K562 (cell line): ENCODE results near the gene BPHL. TPM values are rescaled to one million over a fixed set of nuclear protein-coding genes. Genes with fewer than 3 reads are reported as not detected.

Experiments used
- ATAC-seq: fragments of 200-7000 bp; cut with Tn5 transposase; 3 replicates; pipeline ENCODE4 v1.9.1; 2020; ENCODE audit warnings: moderate library complexity
- BruUV-seq: library from RNA; stranded (reverse); fragments of 400-500 nt; replicated peaks from 2 replicates; lab custom pipeline; 2021; lab: Mats Ljungman, UMichigan
- CTCF ChIA-PET: fragments of 300-600 bp; formaldehyde crosslinking; extraction: SDS; loops from one replicate; lab custom pipeline; 2021; ENCODE audit warnings: low intra/inter-chr PET ratio; lab: Yijun Ruan, JAX
- POLR2A ChIA-PET: fragments of 300-600, 350-650 bp; sonication (Branson Sonifier 250); formaldehyde crosslinking; extraction: SDS; loops from one replicate; lab custom pipeline; 2021; ENCODE audit warnings: antibody characterized with exemption, inconsistent platforms; lab: Yijun Ruan, JAX
- DNase-seq, 4 experiments: peaks; one replicate each; pipeline versions ENCODE4 v3.0.0 to v3.0.0-alpha.2; 2011 to 2018; ENCODE audit warnings: low spot score in 3 of 4, mixed read lengths in 3 of 4; ENCODE audit errors: extremely low read depth in 1 of 4
- FAIRE-seq: peaks from 2 replicates; lab custom pipeline; 2011; peaks lifted over from hg19 to GRCh38; lab: Jason Lieb, UNC
- H2AFZ ChIP-seq: 2 replicates; pipeline ENCODE4 v1.6.0; 2011; ENCODE audit warnings: low read depth, low read length, control low read depth, inconsistent platforms
- H3K27ac ChIP-seq: fragments of 200-600 bp; 3 replicates; pipeline ENCODE4 v1.8.0; 2011; ENCODE audit warnings: low read depth, mild to moderate bottlenecking, control low read depth, inconsistent platforms, low read length, moderate library complexity, mixed read lengths; ENCODE audit errors: extremely low read depth
- H3K27me3 ChIP-seq, 2 experiments: fragments of 300-600 bp in 1 of 2; 2 replicates in 1 of 2; 3 replicates in 1 of 2; pipeline versions ENCODE4 v1.6.0 to v1.8.0; 2011; ENCODE audit warnings: inconsistent platforms in 2 of 2, low read length in 2 of 2, mild to moderate bottlenecking in 1 of 2, mixed read lengths in 1 of 2, moderate library complexity in 1 of 2; ENCODE audit not compliant: control insufficient read depth in 2 of 2, insufficient read depth in 2 of 2
- H3K36me3 ChIP-seq: fragments of 300-600 bp; 3 replicates; pipeline ENCODE4 v1.8.0; 2011; ENCODE audit warnings: mild to moderate bottlenecking, low read length, inconsistent platforms; ENCODE audit not compliant: control insufficient read depth, insufficient read depth
- H3K4me1 ChIP-seq, 2 experiments: fragments of 200-600 bp in 1 of 2; replicated peaks in 1 of 2; 2 replicates in 1 of 2; 3 replicates in 1 of 2; pipeline versions ENCODE4 v1.5.1 to v1.8.0; 2011; ENCODE audit warnings: inconsistent platforms in 2 of 2, low read length in 2 of 2, mild to moderate bottlenecking in 1 of 2, mixed read lengths in 1 of 2, moderate library complexity in 1 of 2; ENCODE audit not compliant: control insufficient read depth in 2 of 2, insufficient read depth in 2 of 2
- H3K4me2 ChIP-seq: 2 replicates; pipeline ENCODE4 v1.6.1; 2011; ENCODE audit warnings: low read length, control low read depth, inconsistent platforms, mixed read lengths; ENCODE audit not compliant: insufficient read depth
- H3K4me3 ChIP-seq: fragments of 200-600 bp; sonication (generic), shearing (Covaris generic); 2 replicates; pipeline ENCODE4 v1.5.1; 2016; ENCODE audit warnings: control low read depth, inconsistent platforms
- H3K79me2 ChIP-seq: fragments of 200-600 bp; 3 replicates; pipeline ENCODE4 v1.8.0; 2011; ENCODE audit warnings: low read length, inconsistent platforms; ENCODE audit not compliant: control insufficient read depth, insufficient read depth
- H3K9ac ChIP-seq, 2 experiments: 2 replicates each; pipeline versions ENCODE4 v1.6.0 to v1.6.1; 2011; ENCODE audit warnings: low read depth in 2 of 2, low read length in 2 of 2, control low read depth in 1 of 2, inconsistent platforms in 1 of 2, mild to moderate bottlenecking in 1 of 2, mixed read lengths in 1 of 2; ENCODE audit not compliant: insufficient read depth in 1 of 2
- H3K9me1 ChIP-seq: one replicate; pipeline ENCODE4 v1.6.0; 2011; ENCODE audit warnings: inconsistent platforms, mild to moderate bottlenecking, low read length, moderate library complexity; ENCODE audit not compliant: control insufficient read depth, insufficient read depth
- H3K9me3 ChIP-seq: replicated peaks from 2 replicates; pipeline ENCODE4 v1.5.1; 2011; ENCODE audit warnings: low read depth, low read length, inconsistent platforms; ENCODE audit not compliant: control insufficient read depth, insufficient read depth
- H4K20me1 ChIP-seq: replicated peaks from 2 replicates; pipeline ENCODE4 v1.6.1; 2011; ENCODE audit warnings: low read length, inconsistent platforms, mixed read lengths; ENCODE audit not compliant: control insufficient read depth, insufficient read depth
- BRD9 ChIP-seq: fragments of 450-650 bp; IDR thresholded peaks from 2 replicates; pipeline ENCODE4 v1.6.1; 2018; ENCODE audit warnings: low read depth; ENCODE audit not compliant: partially characterized antibody
- EP400 ChIP-seq: fragments of 450-650 bp; IDR thresholded peaks from 2 replicates; pipeline ENCODE4 v1.6.1; 2017; ENCODE audit warnings: antibody characterized with exemption, mild to moderate bottlenecking, moderate library complexity
- MYNN ChIP-seq, 2 experiments: sonication (generic); formaldehyde crosslinking in 1 of 2; IDR thresholded peaks; 2 replicates each; pipeline versions ENCODE4 v1.5.0 to v1.6.1; 2016 to 2020; ENCODE audit warnings: antibody characterized with exemption in 1 of 2, missing genetic modification reagents in 1 of 2
- NELFE ChIP-seq: IDR thresholded peaks from 2 replicates; pipeline ENCODE4 v1.6.1; 2011; ENCODE audit warnings: mild to moderate bottlenecking; ENCODE audit not compliant: insufficient read depth, insufficient read length
- NFATC3 ChIP-seq: fragments of 450-650 bp; IDR thresholded peaks from 2 replicates; pipeline ENCODE4 v1.6.1; 2017; ENCODE audit warnings: mild to moderate bottlenecking
- NR2C1 ChIP-seq, 2 experiments: fragments of 450-650 bp; IDR thresholded peaks; 2 replicates each; pipeline ENCODE4 v1.6.1; 2017; ENCODE audit warnings: mild to moderate bottlenecking in 2 of 2, antibody characterized with exemption in 1 of 2, inconsistent platforms in 1 of 2, missing compliant biosample characterization in 1 of 2, missing genetic modification characterization in 1 of 2
- RCOR1 ChIP-seq, 2 experiments: IDR thresholded peaks; 2 replicates each; pipeline ENCODE4 v1.6.1; 2012; ENCODE audit warnings: low read depth in 2 of 2, low read length in 2 of 2, borderline replicate concordance in 1 of 2, improper control_type of control experiment in 1 of 2
- SMC3 ChIP-seq: conservative IDR thresholded peaks from 2 replicates; pipeline ENCODE4 v1.6.1; 2011; ENCODE audit warnings: low read depth, low read length, improper control_type of control experiment; ENCODE audit not compliant: insufficient read depth
- TEAD4 ChIP-seq, 2 experiments: sonication (generic) in 1 of 2; formaldehyde crosslinking in 1 of 2; IDR thresholded peaks; 2 replicates each; pipeline versions ENCODE4 v1.6.1 to v1.8.0; 2012 to 2022; ENCODE audit warnings: borderline replicate concordance in 1 of 2, inconsistent platforms in 1 of 2, low read length in 1 of 2, mild to moderate bottlenecking in 1 of 2, missing genetic modification reagents in 1 of 2
- THRAP3 ChIP-seq: fragments of 450-650 bp; IDR thresholded peaks from 2 replicates; pipeline ENCODE4 v1.6.1; 2016; ENCODE audit warnings: mild to moderate bottlenecking, inconsistent platforms, borderline replicate concordance
- TRIM28 ChIP-seq: fragments of 450-650 bp; IDR thresholded peaks from 2 replicates; pipeline ENCODE4 v1.6.1; 2017
- ZNF507 ChIP-seq: conservative IDR thresholded peaks from 2 replicates; pipeline ENCODE4 v1.6.1; 2017; ENCODE audit warnings: missing genetic modification characterization, missing compliant biosample characterization
- ZSCAN29 ChIP-seq: fragments of 450-650 bp; IDR thresholded peaks from 2 replicates; pipeline ENCODE4 v1.6.1; 2017
- WGBS: fragments of 100-300 bp; shearing (Covaris generic); methylation state at CpG from one replicate; pipeline ENCODE4 v1.1.6; 2016; ENCODE audit warnings: low coverage, mixed read lengths; ENCODE audit not compliant: insufficient coverage; ENCODE audit errors: missing lambda C conversion rate; 5-methylcytosine and 5-hydroxymethylcytosine counted together
- in situ Hi-C: fragments of 300-500 bp; cut with MboI; formaldehyde crosslinking; loops from 4 replicates; pipeline ENCODE4 v1.15.0; 2018; ENCODE audit warnings: inconsistent platforms, mixed read lengths
- intact Hi-C: fragments of 100-400 bp; cut with micrococcal nuclease; formaldehyde crosslinking; loops from 2 replicates; pipeline ENCODE4 v1.14.2; 2022
- polyA plus RNA-seq, 8 experiments: library from polyadenylated mRNA; depleted of rRNA in 4 of 8; stranded (reverse) in 5 of 8; unstranded in 3 of 8; fragments of >200 nt; fragmentation: Nextera tagmentation in 2 of 8; fragmentation: Illumina TruSeq in 1 of 8; extraction: Ambion mirVana in 2 of 8; extraction: Trizol in 1 of 8; gene quantifications; 2 replicates each; pipeline versions ENCODE4 v1.2.1 to v1.2.3, GENCODE V29; 2011 to 2014; ENCODE audit warnings: inconsistent platforms in 1 of 8, missing spikeins in 1 of 8
- total RNA-seq, 7 experiments: library from RNA; depleted of rRNA in 6 of 7; stranded (reverse); fragments of >200 nt in 6 of 7; fragmentation: Illumina TruSeq in 2 of 7; extraction: Trizol in 2 of 7; gene quantifications; 2 replicates each; pipeline versions ENCODE4 v1.2.1 to v1.2.3, GENCODE V29; 2011 to 2021; ENCODE audit warnings: low replicate concordance in 1 of 7
- TF ChIP-seq, protein P1 (sequence below): fragments of 450-650 bp; formaldehyde crosslinking; IDR thresholded peaks from 2 replicates; pipeline ENCODE4 v1.4.0; 2022; ENCODE audit warnings: missing genetic modification characterization
- TF ChIP-seq, protein P2 (sequence below): fragments of 450-650 bp; IDR thresholded peaks from 2 replicates; pipeline ENCODE4 v1.6.1; 2016; ENCODE audit warnings: mild to moderate bottlenecking
- TF ChIP-seq, protein P3 (sequence below): IDR thresholded peaks from 2 replicates; pipeline ENCODE4 v1.6.1; 2016; ENCODE audit warnings: missing genetic modification characterization, missing compliant biosample characterization

BPHL gene
- total and polyA plus RNA-seq, 9 of the 15 experiments (the other 6 are each of a cell fraction or from before 2014, with no cell fraction given) = 3.5 to 17.4 (median 8.2) TPM

DNA sequence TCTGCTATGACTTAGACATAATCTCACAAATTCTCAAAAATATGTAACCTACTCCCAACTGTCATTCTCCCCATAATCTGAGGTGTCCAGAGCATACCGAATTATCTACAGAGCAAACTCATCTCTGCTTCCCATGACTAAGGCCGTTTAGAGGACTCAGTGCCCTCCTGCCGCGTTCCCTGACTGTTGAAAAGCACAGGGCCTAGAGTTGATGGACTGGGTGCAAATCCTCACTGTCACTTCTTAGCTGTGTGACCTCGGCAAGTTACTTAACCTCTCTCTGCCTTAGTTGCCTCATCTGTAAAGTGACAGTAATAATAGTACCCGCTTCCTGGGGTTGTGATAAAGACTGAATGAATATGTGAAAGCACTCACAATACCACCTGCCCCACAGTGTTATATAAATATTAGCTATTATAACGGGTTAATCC, 43.6 kb downstream of the BPHL start:
- BruUV-seq = no TSS peak
- Histone ChIP-seq H3K36me3 (0 out of 3 replicates have a peak, but pooled peaks cover 2% of the 10 kb centered on the region), H3K9me1 (no peaks in the 10 kb centered on the region), H3K27me3 (no peaks in the 10 kb centered on the region), H3K4me2 (peak overlapping the region; percentile 89), H2AFZ (peak overlapping the region; percentile 86), H3K9ac (peak overlapping the region; percentile 96 to 98; a peak in 3 of 4 replicates), H3K79me2 (peaks cover 30% of the 10 kb centered on the region), H3K27ac (peak overlapping the region; percentile 98), H3K4me3 (peak overlapping the region; percentile 69), H3K4me1 (peaks cover 39 to 73% of the 10 kb centered on the region in 2 experiments), H3K9me3 (0 out of 2 replicates have a peak, but pooled peaks cover 2% of the 10 kb centered on the region), H4K20me1 (no peaks in the 10 kb centered on the region)
- DNase-seq (peak in 2 of 4 experiments; percentile 71 to 91), FAIRE-seq (peak; percentile 85), ATAC-seq (peak; percentile 60)
- ChIA-PET POLR2A (interaction anchor here (0.7 to 3.0 kb wide), 14 partner anchors 10 to 162 kb away, joined by 3 to 15 read pairs (median 4); partner anchors contain the start of genes NQO2 and PSMG4), CTCF (no interaction called here)
- intact Hi-C loops = loop anchor here (2.0 to 5.0 kb wide), 4 partner anchors 33 to 175 kb away; partner anchors contain the start of gene RIPK1
- WGBS = under 1% methylated on average over 6 of the region's 7 CpGs
- in situ Hi-C loops = no loop called here
- TF ChIP-seq, protein P1, sequence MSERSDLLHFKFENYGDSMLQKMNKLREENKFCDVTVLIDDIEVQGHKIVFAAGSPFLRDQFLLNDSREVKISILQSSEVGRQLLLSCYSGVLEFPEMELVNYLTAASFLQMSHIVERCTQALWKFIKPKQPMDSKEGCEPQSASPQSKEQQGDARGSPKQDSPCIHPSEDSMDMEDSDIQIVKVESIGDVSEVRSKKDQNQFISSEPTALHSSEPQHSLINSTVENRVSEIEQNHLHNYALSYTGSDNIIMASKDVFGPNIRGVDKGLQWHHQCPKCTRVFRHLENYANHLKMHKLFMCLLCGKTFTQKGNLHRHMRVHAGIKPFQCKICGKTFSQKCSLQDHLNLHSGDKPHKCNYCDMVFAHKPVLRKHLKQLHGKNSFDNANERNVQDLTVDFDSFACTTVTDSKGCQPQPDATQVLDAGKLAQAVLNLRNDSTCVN = 0 out of 2 replicates have a peak, but pooled peaks have one; percentile 30
- no peak for TF ChIP-seq ZNF507 (tag)
- 0 out of 2 replicates have a peak, but pooled peaks have one; percentile 47 for TF ChIP-seq MYNN (IDR thresholded peaks at IDR 0.05)
- no peak for TF ChIP-seq MYNN (CRISPR knock-in tag; IDR thresholded peaks at IDR 0.05)
- 0 out of 2 replicates have a peak, but pooled peaks have one; percentile 61 for TF ChIP-seq EP400
- peak; percentile 81; the same call in 1 of the 2 replicates for TF ChIP-seq ZSCAN29
- 0 out of 2 replicates have a peak, but pooled peaks have one; percentile 47 for TF ChIP-seq TRIM28
- no peak for TF ChIP-seq NELFE
- peak; percentile 39; the same call in 1 of the 2 replicates for TF ChIP-seq TEAD4 (IDR thresholded peaks at IDR 0.05; ENCODE audit: low read length)
- TF ChIP-seq TEAD4 (CRISPR knock-in tag; IDR thresholded peaks at IDR 0.05; ENCODE audit: borderline replicate concordance) = no peak
- TF ChIP-seq, protein P2, sequence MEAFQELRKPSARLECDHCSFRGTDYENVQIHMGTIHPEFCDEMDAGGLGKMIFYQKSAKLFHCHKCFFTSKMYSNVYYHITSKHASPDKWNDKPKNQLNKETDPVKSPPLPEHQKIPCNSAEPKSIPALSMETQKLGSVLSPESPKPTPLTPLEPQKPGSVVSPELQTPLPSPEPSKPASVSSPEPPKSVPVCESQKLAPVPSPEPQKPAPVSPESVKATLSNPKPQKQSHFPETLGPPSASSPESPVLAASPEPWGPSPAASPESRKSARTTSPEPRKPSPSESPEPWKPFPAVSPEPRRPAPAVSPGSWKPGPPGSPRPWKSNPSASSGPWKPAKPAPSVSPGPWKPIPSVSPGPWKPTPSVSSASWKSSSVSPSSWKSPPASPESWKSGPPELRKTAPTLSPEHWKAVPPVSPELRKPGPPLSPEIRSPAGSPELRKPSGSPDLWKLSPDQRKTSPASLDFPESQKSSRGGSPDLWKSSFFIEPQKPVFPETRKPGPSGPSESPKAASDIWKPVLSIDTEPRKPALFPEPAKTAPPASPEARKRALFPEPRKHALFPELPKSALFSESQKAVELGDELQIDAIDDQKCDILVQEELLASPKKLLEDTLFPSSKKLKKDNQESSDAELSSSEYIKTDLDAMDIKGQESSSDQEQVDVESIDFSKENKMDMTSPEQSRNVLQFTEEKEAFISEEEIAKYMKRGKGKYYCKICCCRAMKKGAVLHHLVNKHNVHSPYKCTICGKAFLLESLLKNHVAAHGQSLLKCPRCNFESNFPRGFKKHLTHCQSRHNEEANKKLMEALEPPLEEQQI = no peak
- peak; percentile 86 for TF ChIP-seq BRD9
- TF ChIP-seq, protein P3, sequence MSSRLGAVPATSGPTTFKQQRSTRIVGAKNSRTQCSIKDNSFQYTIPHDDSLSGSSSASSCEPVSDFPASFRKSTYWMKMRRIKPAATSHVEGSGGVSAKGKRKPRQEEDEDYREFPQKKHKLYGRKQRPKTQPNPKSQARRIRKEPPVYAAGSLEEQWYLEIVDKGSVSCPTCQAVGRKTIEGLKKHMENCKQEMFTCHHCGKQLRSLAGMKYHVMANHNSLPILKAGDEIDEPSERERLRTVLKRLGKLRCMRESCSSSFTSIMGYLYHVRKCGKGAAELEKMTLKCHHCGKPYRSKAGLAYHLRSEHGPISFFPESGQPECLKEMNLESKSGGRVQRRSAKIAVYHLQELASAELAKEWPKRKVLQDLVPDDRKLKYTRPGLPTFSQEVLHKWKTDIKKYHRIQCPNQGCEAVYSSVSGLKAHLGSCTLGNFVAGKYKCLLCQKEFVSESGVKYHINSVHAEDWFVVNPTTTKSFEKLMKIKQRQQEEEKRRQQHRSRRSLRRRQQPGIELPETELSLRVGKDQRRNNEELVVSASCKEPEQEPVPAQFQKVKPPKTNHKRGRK (tag) = peak; percentile 69
- TF ChIP-seq SMC3 = no peak
- TF ChIP-seq NR2C1 (IDR thresholded peaks at IDR 0.05) = 0 out of 2 replicates have a peak, but pooled peaks have one; percentile 10
- no peak for TF ChIP-seq NR2C1 (tag; IDR thresholded peaks at IDR 0.05)
- TF ChIP-seq RCOR1 (IDR thresholded peaks at IDR 0.05; ENCODE audit: borderline replicate concordance in 1 of 2, low read depth in 2 of 2, low read length in 2 of 2) = peak in 1 of 2 experiments; percentile 92; a peak in 2 of 4 replicates
- TF ChIP-seq THRAP3 = no peak
- peak; percentile 68; the same call in 1 of the 2 replicates for TF ChIP-seq NFATC3
